Activated CD4-positive, CD25-positive, alpha-beta regulatory T cell treated with anti-CD3 and anti-CD28 coated beads, Interleukin-2, amount 50 U/mL, for 24 hours (primary cell): ENCODE measurements around the gene AZIN2.
"Not testable (repeated sequence)": the region's sequence is repeated elsewhere in the genome, so short reads cannot be mapped to it uniquely, and the experiment has no call there.

Experiments
- ATAC-seq, 2 donors: fragments of 150-1000 bp; cut with Tn5 transposase; one replicate each; pipeline ENCODE4 v1.10.0; 2021; ENCODE audit warnings: mild to moderate bottlenecking in 1 of 2, moderate library complexity in 1 of 2

AZIN2 gene

GRCh38 chr1:33080885-33081553 lies at the start of gene AZIN2:
TSS of gene AZIN2 (plus strand) at chr1:33081153. CDS start at chr1:33082250, 1,097 bp downstream.
- peak; percentile 100 for ATAC-seq

- ATAC-seq, result no peak
Measured at GRCh38 chr1:33031506-33031905, 49.4 kb upstream of the AZIN2 start.

GRCh38 chr1:33032126-33032869 lies 48.7 kb upstream of the AZIN2 start:
- no peak for ATAC-seq

- ATAC-seq, result no peak
Measured at GRCh38 chr1:33036051-33036525, 44.9 kb upstream of the AZIN2 start.

- peak; percentile 99 for ATAC-seq
Measured at GRCh38 chr1:33036526-33037503, 44.1 kb upstream of the AZIN2 start, which contains the start of gene AK2. TSS of gene AK2 (minus strand) at chr1:33036883. CDS start at chr1:33036828, 55 bp downstream.

- no peak for ATAC-seq
Measured at GRCh38 chr1:33039840-33040239, 41.1 kb upstream of the AZIN2 start.

GRCh38 chr1:33041026-33041425 lies 39.9 kb upstream of the AZIN2 start:
- no peak for ATAC-seq

GRCh38 chr1:33042831-33043230 lies 38.1 kb upstream of the AZIN2 start:
- no peak for ATAC-seq

GRCh38 chr1:33043267-33044092 lies 37.5 kb upstream of the AZIN2 start:
- ATAC-seq, result no peak

GRCh38 chr1:33045246-33045645 lies 35.7 kb upstream of the AZIN2 start:
- no peak for ATAC-seq

GRCh38 chr1:33045814-33046213 lies 35.1 kb upstream of the AZIN2 start:
- peak in 1 of 2 donors; percentile 24 for ATAC-seq

GRCh38 chr1:33046234-33046633 lies 34.7 kb upstream of the AZIN2 start:
- ATAC-seq, result not testable (repeated sequence)

- ATAC-seq, result no peak
Measured at GRCh38 chr1:33047290-33047689, 33.7 kb upstream of the AZIN2 start.

- ATAC-seq, result no peak
Measured at GRCh38 chr1:33047839-33048305, 33.1 kb upstream of the AZIN2 start.

- no peak for ATAC-seq
Measured at GRCh38 chr1:33048426-33048825, 32.5 kb upstream of the AZIN2 start.

GRCh38 chr1:33049371-33049770 lies 31.6 kb upstream of the AZIN2 start:
- ATAC-seq, result no peak

- ATAC-seq, result no peak
Measured at GRCh38 chr1:33050221-33051076, 30.5 kb upstream of the AZIN2 start.

- peak; percentile 25 to 62 for ATAC-seq
Measured at GRCh38 chr1:33055210-33056008, 25.5 kb upstream of the AZIN2 start.

GRCh38 chr1:33056426-33056825 lies 24.5 kb upstream of the AZIN2 start:
- no peak for ATAC-seq

GRCh38 chr1:33057095-33057494 lies 23.9 kb upstream of the AZIN2 start:
- no peak for ATAC-seq
